Activated naive CD4-positive, alpha-beta T cell treated with anti-CD3 and anti-CD28 coated beads for 36 hours (primary cell): ENCODE results near the gene RTN4R. TPM values are rescaled to one million over a fixed set of nuclear protein-coding genes. Genes with fewer than 3 reads are reported as not detected.

ENCODE experiments used
- CTCF ChIA-PET: fragments of 350-600 bp; sonication (Branson Sonifier 250); formaldehyde crosslinking; loops from one replicate; lab custom pipeline; 2021; ENCODE audit warnings: antibody characterized with exemption; lab: Charles Lee
- DNase-seq: peaks from one replicate; pipeline ENCODE4 v3.0.0-alpha.2; 2020
- H3K27ac Mint-ChIP-seq: one replicate; pipeline ENCODE4 v1.8.0; 2021; ENCODE audit warnings: mild to moderate bottlenecking, mixed read lengths
- H3K27me3 Mint-ChIP-seq: one replicate; pipeline ENCODE4 v1.8.0; 2021; ENCODE audit warnings: low read depth, mixed read lengths
- H3K36me3 Mint-ChIP-seq: one replicate; pipeline ENCODE4 v1.8.0; 2021; ENCODE audit warnings: low read depth, mixed read lengths
- H3K4me1 Mint-ChIP-seq: one replicate; pipeline ENCODE4 v1.8.0; 2021; ENCODE audit warnings: low read depth, mixed read lengths
- H3K4me3 Mint-ChIP-seq: one replicate; pipeline ENCODE4 v1.8.0; 2021; ENCODE audit warnings: mild to moderate bottlenecking, moderate library complexity, mixed read lengths
- H3K9me3 Mint-ChIP-seq: one replicate; pipeline ENCODE4 v1.8.0; 2021; ENCODE audit warnings: mixed read lengths
- intact Hi-C: fragments of 100-400 bp; cut with micrococcal nuclease; formaldehyde crosslinking; loops from one replicate; pipeline ENCODE4 v1.15.1; 2023
- total RNA-seq, 2 experiments: library from RNA; stranded (reverse); gene quantifications; one replicate each; pipeline ENCODE4 v1.2.3, GENCODE V29; 2021

RTN4R gene
- total RNA-seq, 2 experiments from 2014 or later = 2.1 to 2.5 TPM

DNA sequence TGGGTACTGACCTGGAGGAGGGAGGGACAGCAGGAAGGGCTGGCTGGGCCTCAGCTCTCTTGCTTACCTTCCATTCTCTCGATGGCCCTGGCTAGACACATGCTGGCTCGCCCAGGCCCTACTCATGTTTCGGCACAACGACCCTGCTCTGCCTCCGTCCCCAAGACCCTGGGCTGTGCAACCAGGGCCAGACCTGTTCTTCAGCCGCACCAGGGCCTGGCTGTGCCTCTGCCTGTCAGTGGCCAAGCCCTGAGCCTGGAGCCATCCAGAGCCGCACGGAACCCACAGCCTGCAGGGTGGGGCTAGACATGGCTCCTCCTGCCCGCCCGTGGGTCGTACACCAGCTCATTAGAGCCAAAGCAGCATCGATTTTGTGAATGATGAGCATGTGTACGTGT lies 47.5 kb downstream of the RTN4R start:
- Mint-ChIP-seq H3K27ac (no peak overlapping the region), H3K4me3 (no peak overlapping the region), H3K27me3 (no peaks in the 10 kb centered on the region), H3K4me1 (no peaks in the 10 kb centered on the region), H3K9me3 (peaks cover 8% of the 10 kb centered on the region), H3K36me3 (no peaks in the 10 kb centered on the region)
- intact Hi-C loops = no loop called here
- CTCF ChIA-PET = interaction anchor here (1.3 kb wide), 1 partner anchor 64 kb away, joined by 4 read pairs; no protein-coding TSS in a partner anchor
- no peak for DNase-seq

DNA sequence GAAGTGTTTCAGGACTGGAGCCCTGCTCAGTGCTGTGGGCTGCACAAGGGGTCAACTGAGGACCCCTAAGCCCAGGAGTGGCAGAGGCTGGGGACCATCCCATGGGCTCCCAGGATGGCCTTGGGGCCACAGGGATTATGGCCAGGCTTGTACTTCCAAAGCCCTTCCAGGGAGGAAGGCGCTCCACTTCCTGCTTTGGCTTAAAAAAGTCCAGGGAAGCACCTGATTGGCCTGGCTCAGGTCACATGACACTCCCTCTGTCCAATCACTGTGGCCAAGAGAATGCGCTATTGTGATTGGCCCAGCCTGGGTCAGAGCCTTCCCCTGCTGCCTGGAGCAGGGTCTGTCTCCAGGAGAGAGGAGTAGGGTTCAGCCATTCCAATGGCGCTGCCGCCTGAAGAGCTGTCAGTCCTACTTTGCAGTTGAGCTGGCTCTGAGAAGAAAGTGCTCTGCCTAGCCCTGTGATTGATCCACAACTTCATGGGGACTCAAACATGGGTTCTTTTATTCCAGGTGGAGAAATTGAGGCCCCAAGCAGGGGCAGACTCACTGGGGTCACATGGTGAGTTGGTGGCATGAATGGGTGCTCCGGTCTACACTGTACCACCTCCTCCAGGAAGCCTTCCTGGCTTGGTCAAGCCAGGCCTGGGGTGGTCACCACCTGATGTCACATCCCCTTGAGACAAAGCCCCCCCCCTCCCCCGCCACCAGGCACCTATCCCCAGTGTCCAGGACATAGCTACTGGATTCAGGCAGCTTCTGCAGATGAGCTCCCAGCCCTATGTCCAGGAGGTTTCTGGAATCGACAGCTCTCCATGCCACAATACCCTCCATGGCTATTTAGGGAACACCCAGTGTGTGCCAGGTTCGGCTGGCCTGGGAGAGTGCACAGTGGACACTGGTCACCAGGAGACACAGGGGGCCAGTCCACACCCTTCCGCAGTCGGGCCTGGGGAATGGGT lies 48.2 kb downstream of the RTN4R start:
- Mint-ChIP-seq H3K36me3 (no peaks in the 10 kb centered on the region), H3K4me3 (no peak overlapping the region), H3K27me3 (no peaks in the 10 kb centered on the region), H3K27ac (no peak overlapping the region), H3K9me3 (peaks cover 4% of the 10 kb centered on the region), H3K4me1 (no peaks in the 10 kb centered on the region)
- intact Hi-C loops = no loop called here
- CTCF ChIA-PET = interaction anchor here (1.3 kb wide), 1 partner anchor 63 kb away, joined by 4 read pairs; no protein-coding TSS in a partner anchor
- DNase-seq = no peak

DNA sequence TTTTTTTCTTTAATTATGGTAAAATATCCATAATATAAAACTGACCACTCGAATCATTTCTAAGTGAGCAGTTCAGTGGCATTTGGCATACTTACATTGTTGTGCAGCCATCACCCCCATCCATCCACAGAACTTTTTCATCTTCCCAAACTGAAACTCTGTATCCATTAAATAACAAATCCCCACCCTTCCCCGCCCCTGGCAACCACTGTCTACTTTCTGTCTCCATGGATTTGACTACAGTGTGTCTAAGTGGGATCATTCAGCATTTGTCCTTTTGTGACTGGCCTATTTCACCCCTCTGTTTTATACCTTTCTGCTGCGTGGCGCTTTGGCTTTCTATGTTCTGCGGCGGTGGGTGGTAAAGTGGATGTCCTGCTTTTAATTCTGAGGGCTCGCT lies 49.1 kb downstream of the RTN4R start:
- intact Hi-C loops = no loop called here
- Mint-ChIP-seq H3K27me3 (no peaks in the 10 kb centered on the region), H3K36me3 (no peaks in the 10 kb centered on the region), H3K9me3 (no peaks in the 10 kb centered on the region), H3K4me3 (no peak overlapping the region), H3K4me1 (no peaks in the 10 kb centered on the region), H3K27ac (no peak overlapping the region)
- no peak for DNase-seq
- CTCF ChIA-PET = no interaction called here

DNA sequence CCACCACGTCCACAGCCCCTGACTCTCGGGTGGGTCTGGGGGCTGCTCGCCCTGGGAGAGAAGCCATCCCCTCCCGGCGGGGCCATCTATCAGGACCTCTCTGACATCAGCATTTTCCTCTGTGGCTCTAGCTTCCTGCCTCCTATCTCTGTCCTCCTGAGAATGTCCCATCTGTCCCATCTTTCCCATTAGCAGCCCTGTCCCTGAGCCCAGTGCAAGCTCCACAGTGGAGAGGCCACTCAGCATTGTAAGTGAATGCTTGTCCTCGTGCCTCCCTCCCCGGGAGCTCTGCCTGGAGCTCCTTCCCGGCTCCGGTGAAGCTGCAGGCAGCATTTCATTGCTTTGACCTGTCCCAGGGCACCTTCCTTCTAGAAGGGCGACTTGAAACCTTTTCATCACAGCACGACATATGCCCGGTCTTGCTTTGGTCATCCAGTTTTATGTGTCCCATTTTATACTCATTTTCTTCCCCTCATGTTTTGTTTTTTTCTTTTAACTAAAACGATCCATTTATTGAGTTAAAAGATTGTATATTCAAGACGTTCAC lies 49.7 kb downstream of the RTN4R start:
- no peak overlapping the region for H3K27ac Mint-ChIP-seq
- H3K9me3 Mint-ChIP-seq = no peaks in the 10 kb centered on the region
- H3K4me3 Mint-ChIP-seq = no peak overlapping the region
- no peaks in the 10 kb centered on the region for H3K36me3 Mint-ChIP-seq
- no peak for DNase-seq
- CTCF ChIA-PET = no interaction called here
- no peaks in the 10 kb centered on the region for H3K27me3 Mint-ChIP-seq
- intact Hi-C loops = no loop called here
- no peaks in the 10 kb centered on the region for H3K4me1 Mint-ChIP-seq

DNA sequence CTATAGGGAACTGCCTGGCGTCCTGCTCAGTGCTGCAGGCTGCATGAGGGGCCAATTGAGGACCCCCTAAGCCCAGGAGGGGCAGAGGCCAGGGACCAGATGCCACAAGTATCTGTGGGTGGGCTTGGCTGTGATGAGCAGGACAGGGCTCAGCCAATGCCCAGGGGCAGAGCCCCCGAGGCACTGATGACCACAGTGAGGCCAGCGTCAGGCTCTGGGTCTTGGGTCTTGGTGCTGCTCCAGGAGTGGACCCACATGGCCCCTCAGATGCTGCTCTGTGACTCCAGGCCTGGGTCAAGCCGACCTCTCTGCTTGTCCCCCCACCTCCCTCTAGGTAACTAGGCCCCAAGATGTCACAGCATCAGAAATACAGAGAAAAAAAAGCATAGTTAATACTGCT lies 50.6 kb downstream of the RTN4R start:
- Mint-ChIP-seq H3K27ac (no peak overlapping the region), H3K36me3 (no peaks in the 10 kb centered on the region), H3K4me3 (no peak overlapping the region), H3K4me1 (no peaks in the 10 kb centered on the region), H3K9me3 (no peaks in the 10 kb centered on the region), H3K27me3 (no peaks in the 10 kb centered on the region)
- intact Hi-C loops = no loop called here
- CTCF ChIA-PET = no interaction called here
- DNase-seq = no peak

DNA sequence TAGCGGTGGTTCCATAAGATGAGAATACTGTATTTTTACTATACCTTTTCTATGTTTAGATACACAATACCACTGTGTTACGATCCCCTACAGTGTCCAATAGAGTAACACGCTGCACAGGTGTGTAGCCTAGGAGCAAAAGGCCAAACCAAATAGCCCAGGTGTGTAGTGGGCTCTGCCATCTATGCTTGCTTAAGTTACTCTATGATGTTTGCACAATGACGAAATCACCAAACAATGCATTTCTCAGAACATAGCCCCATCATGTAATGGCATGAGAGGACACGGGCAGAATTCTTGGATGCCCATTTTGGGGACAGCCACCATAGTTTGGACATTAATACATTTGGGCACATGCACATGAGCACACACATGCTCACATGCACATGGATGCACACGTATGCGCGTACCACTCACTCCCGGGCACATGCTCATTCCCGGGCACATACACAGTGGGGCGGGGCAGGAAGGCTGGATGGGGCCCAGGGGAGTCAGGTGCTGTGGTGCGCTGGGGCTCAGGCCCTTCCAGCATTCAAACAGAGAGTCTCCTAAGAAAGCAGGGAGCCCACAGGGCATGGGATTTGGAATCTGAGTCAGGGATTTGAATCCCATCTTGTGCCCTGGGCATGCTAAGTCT lies 51.1 kb downstream of the RTN4R start:
- no peaks in the 10 kb centered on the region for H3K36me3 Mint-ChIP-seq
- H3K9me3 Mint-ChIP-seq = no peaks in the 10 kb centered on the region
- H3K27me3 Mint-ChIP-seq = no peaks in the 10 kb centered on the region
- intact Hi-C loops = no loop called here
- CTCF ChIA-PET = no interaction called here
- no peak overlapping the region for H3K27ac Mint-ChIP-seq
- no peaks in the 10 kb centered on the region for H3K4me1 Mint-ChIP-seq
- no peak overlapping the region for H3K4me3 Mint-ChIP-seq
- DNase-seq = no peak

DNA sequence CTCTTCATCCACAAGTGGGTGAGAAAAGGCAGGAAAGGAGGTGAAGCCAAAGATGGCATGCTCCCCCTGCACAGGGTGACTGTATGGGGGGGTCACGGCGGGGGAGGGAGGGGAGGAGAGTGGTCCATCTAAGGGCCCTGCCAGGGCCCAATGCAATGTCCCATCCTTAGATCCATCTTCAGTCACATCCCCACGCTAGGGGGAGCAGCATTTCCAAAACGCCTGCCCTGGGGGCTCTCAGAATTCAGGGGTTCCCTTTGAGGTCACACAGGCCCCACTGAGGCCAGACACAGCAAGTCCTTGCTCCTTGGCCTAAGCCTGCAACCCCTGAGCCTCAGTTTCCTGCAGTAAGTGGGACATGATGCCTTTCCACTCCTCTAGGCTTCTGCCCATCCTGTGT lies 52.4 kb downstream of the RTN4R start:
- Mint-ChIP-seq H3K9me3 (no peaks in the 10 kb centered on the region), H3K4me3 (no peak overlapping the region), H3K27me3 (no peaks in the 10 kb centered on the region), H3K27ac (no peak overlapping the region), H3K4me1 (no peaks in the 10 kb centered on the region), H3K36me3 (no peaks in the 10 kb centered on the region)
- CTCF ChIA-PET = no interaction called here
- intact Hi-C loops = no loop called here
- no peak for DNase-seq

DNA sequence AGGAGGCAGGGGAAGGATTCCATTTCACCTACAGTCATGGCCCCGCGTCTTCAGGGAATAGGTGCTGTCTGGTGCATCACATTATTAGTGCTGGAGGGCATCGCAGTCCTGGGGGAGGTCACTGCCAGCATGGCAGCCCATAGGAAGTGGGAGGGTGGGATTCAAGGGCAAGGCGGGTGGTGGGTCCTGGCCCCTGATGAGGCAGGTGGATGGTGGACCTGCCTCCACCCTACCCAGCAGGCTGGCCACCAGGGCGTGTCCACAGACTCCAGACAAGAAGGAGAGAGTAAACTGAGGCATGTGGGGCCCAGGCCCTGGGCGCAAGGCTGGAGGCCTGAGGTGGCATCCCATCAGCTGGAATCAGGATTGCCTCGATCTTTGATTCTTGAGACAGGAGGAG lies 53.3 kb downstream of the RTN4R start:
- intact Hi-C loops = no loop called here
- Mint-ChIP-seq H3K9me3 (no peaks in the 10 kb centered on the region), H3K36me3 (no peaks in the 10 kb centered on the region), H3K4me1 (no peaks in the 10 kb centered on the region), H3K27me3 (no peaks in the 10 kb centered on the region), H3K27ac (no peak overlapping the region), H3K4me3 (no peak overlapping the region)
- CTCF ChIA-PET = no interaction called here
- no peak for DNase-seq

DNA sequence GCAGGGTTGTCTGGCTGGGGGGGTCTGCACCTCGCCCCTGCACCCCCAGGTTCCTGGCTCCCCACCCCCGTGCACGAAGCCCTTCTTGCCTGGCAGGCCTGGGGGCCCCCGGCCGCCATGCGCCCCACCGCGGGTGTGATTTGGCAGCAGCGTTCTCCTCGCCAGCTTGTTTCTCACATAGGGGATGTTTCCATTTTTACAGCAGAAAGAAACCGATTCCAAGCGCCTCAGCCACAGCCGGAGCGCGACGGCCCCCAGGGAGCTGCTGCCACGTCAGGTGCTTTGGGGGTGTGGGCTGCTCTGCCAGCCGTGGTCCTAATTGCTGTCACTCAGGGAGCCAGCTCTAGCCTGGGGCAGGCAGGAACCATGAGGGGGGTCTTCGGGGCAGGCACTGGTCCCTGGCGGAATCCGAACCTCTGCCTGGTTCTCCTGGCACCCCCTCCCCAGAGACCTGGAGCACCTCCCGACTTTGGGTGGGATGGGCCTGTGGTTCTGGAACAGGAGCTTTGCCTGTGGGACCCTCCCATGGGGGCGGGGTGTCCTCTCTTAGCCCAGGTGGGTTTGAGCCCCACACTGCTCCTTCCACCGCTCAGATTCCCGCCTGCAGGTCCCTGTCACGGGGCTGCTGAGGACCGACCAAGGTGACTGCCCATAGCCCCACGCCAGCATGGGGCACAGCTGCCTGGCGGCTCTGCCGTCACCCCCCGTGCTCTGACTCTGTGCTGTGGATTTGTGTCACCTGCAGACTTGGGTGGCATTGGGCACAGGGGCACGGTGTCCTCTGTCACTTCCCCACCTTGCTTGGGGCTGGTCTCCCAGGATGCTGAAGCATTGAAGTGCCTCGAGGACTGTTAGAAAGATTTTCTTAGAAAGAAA lies 54.0 kb downstream of the RTN4R start:
- H3K27me3 Mint-ChIP-seq = no peaks in the 10 kb centered on the region
- CTCF ChIA-PET = no interaction called here

DNA sequence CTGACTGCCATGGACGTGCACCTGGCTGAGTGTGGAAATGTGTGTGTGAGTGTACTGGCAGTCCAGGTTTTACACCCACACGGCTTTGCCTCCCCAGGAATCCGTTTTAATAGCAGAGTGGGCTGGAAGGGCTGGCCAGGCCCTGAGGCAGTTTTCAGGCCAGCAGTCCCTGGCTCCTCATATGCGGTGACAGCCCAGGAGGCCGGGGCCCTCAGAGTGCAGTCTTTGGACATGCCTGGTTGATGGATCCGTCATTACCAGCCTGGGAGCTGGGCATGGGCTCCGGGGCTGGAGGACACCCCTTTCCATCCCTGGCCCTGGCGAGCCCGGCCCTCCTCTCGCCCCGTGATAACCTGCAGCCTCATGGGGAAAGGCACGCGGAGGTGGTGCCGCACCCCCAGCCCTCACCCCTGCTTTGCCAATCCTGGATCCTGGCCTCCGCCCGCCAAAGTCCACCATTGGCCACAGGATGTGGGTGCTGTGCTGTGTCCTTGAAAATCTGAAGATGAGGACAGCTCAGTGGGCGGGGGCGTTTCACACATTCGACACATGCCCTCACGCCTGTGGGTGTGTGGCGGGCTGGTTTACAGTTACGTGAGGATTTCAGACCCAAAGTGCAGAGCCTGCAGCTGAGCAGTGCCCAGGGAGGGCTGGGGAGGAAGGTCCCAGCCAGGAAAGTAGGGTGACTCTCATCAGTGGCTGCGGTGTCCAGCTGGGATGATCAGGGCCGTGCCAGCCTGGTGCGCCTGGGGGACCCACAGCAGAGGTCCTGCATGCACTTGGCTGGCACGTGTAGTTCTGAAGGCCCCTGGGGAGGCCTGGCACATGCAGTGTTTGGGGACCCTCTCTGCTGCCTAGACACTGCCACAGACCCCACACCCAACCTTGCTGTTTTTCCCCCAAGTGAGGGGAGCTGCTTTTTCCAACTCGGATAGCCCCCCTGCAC lies 55.1 kb downstream of the RTN4R start:
- Mint-ChIP-seq H3K27ac (no peak overlapping the region), H3K9me3 (no peaks in the 10 kb centered on the region), H3K36me3 (no peaks in the 10 kb centered on the region), H3K4me1 (peaks cover 4% of the 10 kb centered on the region), H3K4me3 (no peak overlapping the region), H3K27me3 (no peaks in the 10 kb centered on the region)
- CTCF ChIA-PET = no interaction called here
- intact Hi-C loops = no loop called here
- DNase-seq = no peak

More for the DNA sequence above, 54.0 kb downstream of the RTN4R start:
- intact Hi-C loops = no loop called here
- H3K4me1 Mint-ChIP-seq = no peaks in the 10 kb centered on the region
- no peaks in the 10 kb centered on the region for H3K9me3 Mint-ChIP-seq
- H3K36me3 Mint-ChIP-seq = no peaks in the 10 kb centered on the region
- H3K27ac Mint-ChIP-seq = no peak overlapping the region
- no peak for DNase-seq
- no peak overlapping the region for H3K4me3 Mint-ChIP-seq

DNA sequence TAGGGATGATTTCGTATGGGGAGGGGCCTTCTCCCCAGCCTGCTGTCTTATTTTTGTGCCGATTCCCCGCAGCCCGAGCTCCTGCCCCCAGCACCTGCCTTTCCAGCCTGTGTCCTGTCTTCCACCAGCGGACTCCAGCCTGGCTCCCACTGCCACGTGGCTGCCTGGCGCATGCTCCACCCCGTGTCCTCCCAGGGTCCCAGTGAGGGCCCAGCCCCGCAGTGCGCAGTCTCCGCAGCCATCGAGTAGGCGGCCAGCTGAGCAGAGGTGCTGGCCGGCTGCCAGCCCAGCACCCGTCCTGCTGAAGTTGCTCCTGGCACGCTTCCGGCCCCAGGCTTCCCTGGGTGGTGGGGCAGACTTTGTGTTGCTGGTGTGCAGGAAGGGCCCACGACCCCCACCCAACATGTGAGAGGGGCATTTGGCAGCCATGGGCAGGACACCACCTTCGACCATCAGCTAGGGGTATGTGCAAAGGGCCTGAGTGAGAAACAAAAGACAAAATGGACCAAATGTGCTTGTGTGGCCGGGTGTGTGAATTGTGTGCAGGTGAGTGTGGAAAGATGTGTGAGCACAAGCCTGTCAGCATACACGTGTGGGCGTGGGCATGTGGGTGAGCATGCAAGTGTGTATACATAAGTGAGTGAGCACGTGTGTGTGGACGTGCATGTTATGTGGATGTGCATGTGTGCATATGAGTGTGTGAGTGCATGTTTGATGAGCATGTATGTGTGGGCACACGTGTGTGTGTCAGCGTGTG lies 55.9 kb downstream of the RTN4R start:
- CTCF ChIA-PET = no interaction called here
- Mint-ChIP-seq H3K4me3 (no peak overlapping the region), H3K27me3 (no peaks in the 10 kb centered on the region), H3K9me3 (no peaks in the 10 kb centered on the region), H3K36me3 (no peaks in the 10 kb centered on the region), H3K4me1 (peaks cover 8% of the 10 kb centered on the region), H3K27ac (no peak overlapping the region)
- DNase-seq = no peak
- intact Hi-C loops = no loop called here
